ENCODE data around the gene STRIT1.

The STRIT1 gene

DNA sequence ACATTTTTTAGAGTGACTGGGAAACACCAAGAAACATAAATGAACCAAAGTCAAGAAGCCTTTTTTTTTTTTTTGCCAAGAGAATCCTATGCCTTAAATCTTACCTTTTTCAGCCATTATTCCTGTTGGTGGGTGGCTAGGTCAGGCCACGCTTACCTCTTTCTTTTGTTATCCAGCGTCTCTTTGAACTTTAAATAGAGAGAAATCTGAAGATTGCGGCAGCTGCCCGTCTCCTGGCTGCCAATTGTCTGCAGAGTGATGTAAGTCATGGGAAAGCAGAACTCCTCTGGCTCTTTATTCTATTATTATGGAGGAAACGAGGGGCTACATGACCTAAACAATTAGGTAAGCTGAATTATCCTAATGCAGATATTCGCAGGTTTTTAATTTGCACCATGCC is at the start of gene STRIT1:
STRIT1 (minus strand) TSS at position 168 of the 400 bp plus-strand sequence.
- no peak for DNase-seq (ENCODE audit: low spot score)

DNA sequence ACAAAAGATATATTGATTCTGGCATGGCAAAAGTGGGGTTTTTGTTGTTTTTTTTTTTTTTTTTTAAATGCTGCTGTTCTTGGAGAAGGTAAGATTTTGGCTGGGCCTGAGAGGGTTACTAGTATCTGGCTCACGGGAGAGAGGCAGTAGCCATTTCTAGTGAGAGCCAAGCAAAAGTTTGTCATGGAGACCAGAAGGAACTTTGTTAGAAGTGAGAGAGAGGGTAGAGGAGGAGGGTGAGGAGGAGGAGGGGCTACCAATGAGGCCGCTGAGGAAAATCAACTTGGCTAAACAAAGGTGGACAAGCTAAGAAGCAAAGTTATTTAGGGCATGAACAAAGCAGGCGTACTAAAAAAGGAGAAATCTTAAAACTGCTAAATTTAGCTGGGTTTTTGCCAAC is 48.9 kb upstream of the STRIT1 start:
- no peak for DNase-seq (ENCODE audit: low spot score)

DNA sequence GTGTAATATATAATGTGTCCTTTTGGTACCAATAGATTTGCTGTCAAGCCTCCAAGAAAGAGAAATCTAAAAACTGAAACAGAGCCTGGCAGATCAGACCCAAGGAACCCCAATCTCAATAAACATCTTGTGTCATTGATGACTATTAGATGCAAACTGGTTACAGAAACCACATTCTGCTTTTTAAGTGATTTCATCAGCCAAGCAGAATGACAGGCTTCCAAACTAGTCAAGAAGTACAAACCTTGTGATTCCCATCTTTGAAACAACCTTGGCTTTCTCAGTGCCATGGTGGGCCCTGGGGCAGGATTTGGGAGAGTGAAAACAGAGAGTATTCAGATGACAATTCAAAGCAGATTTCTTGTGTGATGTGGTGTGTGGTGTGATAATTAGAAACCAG is 45.6 kb upstream of the STRIT1 start:
- peak; percentile 13 for DNase-seq (ENCODE audit: low spot score)

DNA sequence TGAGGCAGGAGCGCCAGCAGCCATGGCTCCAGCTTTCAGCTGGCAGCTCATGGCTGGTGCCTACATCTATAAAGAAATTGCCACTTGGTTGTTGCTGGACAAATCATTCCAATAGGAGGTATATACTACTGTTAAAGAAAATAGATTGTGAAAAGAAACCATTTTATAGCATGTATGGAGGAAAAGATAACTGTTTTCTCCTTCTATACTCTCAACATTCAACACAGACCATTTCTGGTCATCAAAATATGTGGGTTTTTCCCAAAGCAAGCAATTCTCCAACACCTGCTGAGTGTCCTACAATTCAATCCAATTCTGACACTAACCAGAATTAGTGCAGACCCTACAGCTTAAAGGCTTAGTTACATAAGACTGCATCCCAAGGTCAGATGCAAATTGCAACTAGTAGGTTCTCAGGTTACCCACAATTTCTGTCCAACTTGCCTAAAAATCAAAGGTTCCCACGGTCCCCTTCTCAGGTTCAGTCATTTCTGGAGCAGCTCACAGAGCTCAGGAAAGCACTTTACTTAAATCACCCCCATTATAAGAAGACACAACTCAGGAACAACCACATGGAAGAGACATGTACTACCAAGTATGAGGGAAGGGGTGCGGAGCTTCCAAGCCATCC is 42.4 kb upstream of the STRIT1 start:
- DNase-seq (ENCODE audit: low spot score) = no peak

DNA sequence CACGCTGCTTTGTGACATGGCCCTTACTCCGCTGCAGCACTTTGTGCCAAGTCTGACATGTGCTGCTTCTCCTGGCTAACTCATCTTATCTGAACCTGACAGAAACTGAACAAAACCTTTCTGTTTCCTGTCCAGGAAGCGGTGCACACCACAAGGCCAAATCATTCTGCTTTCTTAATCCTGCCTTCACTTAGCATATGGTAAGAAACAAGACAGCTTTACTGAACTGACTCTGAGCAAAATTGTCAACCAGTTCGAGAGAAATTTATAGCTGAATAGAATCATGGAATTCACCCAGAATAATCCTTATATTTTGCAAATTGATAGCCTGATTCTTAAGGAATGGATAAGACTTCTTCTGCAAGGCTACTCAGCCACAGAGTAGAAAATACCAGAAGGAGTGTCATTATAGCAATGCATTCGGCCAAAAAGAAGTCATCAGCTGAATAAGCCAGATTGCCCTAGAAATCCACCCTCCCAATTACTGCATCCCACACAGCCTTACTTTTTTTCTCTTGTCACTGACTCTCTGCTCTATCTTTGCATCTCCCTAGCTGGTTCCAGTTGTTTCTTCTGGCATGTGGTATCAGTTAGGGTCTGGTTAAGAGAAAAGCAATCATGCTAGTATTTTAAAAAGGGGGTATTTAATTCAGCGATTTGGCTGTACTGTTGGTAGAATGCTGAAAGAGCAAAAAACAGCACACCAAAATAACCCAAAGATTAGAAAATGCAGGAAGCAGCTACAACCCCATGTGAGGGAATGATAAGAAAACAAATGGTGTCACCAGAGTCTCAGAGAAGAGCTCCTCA is 41.6 kb upstream of the STRIT1 start:
- DNase-seq (ENCODE audit: low spot score) = no peak

DNA sequence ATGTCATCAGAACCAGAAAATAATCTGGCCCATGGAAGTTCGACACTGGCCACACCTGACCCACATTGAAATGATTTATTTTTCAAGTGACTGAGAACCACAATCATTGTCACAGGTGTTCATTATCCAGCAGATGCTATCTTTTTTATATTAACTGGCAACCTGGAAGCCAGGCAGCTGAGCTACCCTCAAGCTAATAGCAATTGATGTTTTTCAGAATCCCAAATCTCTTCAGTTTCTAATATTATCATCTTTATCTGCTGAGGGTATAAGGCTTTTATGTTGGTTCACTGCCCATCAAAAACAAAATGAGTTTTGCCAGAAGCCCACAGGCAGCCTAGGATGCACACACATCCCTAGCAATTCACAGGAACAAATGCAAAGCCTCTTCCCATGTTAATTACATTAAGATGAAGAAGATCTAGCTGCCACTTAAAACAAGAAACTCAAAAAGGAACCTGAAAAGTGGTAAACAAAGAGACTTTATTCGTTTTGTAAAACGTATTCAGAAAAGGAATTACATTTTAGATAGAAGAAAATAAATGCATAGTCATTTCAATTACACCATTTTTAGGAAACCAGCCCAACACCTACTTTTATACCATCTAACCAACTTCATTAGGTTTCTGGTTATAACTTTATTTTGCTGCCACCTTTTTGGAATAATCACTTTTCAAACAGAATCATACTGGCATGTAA is 40.9 kb upstream of the STRIT1 start:
- no peak for DNase-seq (ENCODE audit: low spot score)

DNA sequence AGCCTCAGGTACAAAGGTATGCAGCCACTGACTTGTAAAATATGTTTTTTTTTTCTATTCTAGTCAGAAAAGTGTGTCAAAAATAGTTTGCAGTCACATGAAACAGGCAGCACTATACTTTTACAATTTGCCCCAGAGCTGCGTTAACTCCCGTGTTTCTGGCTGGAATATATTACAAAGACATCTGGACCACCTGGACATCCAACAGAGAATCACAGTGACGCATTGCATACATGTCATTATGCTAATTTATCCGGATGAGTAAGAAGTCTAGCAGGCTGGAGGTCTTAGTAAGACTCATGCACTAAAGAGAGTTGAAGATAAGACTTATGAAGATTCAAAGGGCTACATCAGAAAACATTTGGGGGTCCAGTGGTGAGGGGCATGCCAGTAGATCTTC is 39.2 kb upstream of the STRIT1 start:
- no peak for DNase-seq (ENCODE audit: low spot score)

DNA sequence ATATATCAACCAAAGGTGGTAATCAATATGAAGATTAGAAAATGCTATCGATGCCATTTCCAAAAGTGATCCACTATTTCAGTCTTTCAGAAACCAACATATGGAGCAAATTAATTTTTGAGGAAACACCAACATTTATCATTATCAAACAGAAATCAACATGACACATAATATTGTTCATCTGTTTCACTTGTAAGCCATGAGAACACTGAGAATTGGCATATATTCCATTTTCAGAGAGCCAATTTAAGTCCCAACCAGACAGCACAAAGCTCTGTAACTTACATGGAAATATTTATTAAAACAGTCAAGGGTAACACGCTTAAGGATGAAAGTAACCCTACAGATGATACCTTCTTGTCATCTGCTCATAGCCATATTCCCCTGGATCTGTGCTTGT is 37.6 kb upstream of the STRIT1 start:
- DNase-seq (ENCODE audit: low spot score) = no peak

DNA sequence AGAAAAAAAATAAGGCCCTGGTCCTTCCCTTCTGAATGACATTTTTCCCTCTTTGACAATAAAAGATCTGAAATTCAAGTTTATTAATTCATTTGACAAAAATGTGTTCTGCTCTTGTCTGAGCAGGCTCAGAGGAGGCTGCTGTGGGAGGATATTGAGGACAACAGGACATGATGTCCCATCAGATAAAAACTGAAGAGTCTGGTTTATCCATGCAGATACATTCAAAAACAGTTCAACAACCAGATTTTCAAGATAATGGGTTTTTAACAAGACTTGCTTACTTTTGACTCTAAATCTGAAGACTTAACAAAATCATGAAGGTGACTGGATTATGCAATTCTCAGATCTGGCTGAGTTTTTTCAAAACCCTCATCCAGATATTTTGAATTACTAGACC is 36.9 kb upstream of the STRIT1 start:
- no peak for DNase-seq (ENCODE audit: low spot score)

DNA sequence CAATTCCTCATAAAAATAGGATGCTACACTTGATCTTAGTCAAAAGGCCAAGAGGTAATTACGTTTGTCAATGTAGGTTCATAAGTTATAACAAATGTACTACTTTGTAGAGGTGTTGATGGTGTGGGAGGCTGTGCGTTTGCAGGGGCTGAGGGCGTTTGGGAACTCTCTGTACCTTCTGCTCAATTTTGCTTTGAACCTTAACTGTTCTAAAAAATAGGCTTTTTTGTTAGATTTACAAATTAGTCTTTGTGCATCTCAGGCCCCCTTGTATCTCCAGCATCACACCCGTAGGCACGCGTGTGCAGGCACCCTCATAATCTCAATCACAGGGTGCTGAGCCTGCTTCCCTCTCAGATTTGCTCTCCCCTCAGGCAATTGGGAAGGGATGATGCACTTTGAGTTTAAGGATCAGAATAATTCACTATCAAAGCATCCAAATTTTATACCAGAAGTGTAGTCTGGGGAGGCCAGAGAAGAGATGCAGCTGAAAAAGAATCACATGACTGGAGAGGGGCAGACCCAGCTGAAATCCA is 36.1 kb upstream of the STRIT1 start:
- DNase-seq (ENCODE audit: low spot score) = no peak

DNA sequence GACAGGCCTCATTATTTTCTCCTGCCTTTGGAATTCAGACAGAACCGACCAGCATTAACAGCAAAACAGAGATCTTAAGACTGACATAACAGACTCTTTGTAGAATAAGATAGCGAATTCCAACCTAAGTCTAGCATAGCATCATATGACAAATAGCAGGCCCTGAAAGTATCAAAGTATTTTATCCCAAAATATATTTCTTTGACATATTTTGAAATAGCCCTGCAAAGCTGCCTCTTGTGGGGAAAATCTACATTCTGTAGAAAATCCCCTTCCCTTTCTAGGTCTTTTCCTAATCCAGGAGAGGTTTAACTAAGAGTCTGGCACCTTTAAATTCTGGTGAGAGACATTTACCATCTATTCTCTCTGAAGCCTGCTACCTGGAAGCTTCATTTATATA is 34.4 kb upstream of the STRIT1 start:
- no peak for DNase-seq (ENCODE audit: low spot score)

DNA sequence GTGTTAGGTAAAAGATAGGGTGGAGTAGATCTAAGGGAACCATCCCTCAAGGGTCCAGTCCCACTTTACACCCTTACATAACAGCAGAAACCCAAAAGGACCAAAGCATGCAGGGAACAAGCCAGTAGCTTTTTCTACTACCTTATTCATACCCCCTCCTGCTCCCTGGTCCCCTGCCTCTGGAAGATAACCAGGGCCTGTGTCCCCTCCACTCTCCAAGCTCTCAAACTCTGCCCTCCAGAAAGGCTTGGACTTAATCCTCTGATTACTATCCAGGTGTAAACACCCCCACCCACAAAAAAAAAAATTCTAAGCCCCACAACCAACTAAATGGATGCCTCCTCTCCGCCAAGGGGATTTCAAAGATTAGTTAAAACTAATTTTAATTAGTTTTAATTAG is 33.9 kb upstream of the STRIT1 start:
- DNase-seq (ENCODE audit: low spot score) = no peak

DNA sequence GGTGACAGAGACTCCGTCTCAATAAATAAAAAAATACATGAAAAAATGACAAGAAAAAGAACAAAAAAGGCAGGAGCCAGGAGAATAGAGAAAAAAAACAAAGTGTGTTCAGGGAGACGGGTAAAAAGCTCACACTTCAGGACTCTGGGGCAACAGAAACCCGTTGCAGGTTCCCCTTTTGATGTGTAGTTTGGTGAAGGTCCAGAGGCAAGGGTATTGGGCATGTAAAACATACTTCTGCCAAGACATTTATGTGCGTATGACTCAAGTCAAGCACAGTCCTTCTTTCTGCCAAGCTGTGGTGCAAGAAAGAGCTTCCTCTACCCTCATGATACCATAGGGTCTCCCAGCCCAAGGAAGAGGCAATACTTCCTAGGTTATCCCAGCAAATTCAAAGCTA is 33.4 kb upstream of the STRIT1 start:
- no peak for DNase-seq (ENCODE audit: low spot score)

DNA sequence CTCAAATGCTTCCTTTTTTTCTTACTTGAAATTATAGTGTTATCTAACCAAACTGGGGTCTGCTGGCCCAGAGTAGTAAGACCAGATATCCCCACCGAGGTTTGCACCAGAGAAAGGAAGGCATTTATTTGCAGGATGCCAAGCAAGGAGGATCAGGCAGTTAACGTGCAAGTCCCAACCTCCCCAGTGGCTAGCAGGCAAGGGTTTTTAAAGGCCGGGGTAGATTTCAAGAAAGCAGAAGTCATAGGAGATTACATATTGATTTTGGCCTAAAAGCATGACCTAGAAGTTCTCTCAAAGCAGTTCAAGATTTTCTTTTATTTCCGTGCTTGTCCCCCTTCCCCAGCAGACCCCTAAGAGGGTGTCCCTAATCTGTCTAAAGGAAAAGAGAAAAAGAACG is 32.8 kb upstream of the STRIT1 start:
- no peak for DNase-seq (ENCODE audit: low spot score)

DNA sequence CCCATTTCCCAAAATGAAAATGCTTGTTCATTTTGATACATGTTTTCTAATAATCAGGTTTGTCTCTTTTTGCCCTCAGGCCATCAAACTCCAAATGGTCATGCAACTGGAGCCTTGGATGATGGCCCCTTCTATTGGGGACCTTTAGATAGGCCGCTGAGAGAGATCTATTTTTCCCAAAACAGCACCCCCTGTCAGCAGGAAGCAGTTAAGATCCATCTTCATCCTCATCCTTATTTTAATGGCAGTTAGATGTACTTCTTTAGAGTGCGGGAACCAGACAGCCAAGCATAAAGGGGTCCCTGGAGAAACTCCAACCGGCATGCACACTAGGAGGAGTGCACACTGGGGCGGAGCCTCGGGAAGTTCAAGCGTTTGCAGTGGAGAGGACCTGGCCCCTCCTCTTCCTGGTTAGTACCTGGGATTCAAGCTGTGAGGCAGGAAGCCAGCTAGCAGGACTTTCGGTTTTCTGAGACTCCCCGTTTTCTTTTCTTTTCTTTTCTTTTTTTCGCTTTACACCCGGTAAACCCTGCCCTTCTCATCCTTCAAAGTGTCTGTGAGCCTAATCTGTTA is 31.9 kb upstream of the STRIT1 start:
- no peak for DNase-seq (ENCODE audit: low spot score)

DNA sequence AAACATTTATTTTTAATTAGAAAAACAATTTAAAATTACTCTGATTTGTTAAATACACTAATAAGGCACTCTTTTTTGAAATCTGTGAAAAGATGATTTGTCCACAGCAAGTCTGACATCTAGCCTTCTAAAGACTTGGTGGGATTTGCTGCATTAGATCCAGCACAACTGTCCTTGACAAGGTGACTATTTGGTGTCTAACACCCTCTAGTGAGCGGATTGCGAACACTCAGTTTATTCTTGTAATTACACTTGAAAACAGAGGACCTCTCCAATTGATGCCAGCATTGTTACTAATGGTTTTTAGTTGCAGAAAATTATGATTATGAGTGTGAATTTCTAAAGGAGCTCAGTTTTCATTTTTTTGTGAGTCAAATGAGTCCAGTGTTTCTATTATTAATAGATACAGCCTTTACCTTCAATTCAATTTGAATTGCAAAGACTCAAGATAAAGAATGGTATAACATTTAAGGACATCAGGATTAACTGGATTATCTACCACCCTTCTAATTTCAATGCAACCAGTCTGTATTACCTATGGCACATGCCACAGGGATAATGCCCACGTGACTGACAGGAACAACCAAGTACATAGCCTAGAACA is 29.7 kb upstream of the STRIT1 start:
- peak; percentile 81 for DNase-seq (ENCODE audit: low spot score)

DNA sequence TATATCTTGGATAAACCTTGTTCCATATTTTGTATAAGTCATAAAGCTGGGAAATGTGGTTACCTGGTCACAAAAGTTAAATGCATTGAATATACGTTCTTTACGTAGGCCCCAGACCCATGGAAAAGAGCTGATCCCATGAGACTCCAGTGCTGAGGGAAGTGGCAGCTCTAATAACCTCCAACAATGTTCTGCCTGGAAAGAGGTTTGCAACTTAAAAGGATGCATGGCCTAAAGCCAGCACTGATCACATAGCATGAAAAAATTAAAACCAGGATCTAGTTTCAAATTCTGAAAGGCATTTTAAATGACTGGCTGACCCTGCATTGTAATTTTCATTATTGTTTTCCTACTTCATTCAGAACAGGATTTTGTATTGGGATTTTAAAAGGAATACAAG is 27.9 kb upstream of the STRIT1 start:
- DNase-seq (ENCODE audit: low spot score) = no peak

DNA sequence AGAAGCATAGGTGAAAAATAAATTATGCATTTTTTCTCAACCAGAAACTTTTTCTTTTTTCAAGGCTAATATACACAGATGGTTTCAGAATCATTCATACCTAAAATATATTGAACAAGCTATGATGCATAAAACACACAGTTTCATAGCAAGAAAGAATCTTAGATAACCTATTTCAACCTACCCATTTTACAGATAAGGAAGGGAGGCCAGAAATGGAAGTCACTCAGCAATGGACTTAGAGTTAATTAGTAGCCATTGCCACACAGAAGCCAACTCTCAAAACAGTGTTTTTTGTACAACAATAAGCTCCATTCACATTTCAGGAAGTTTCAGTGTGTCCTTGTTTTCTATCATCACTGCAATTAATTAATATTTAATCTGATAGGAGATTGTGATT is 27.5 kb upstream of the STRIT1 start:
- DNase-seq (ENCODE audit: low spot score) = no peak

DNA sequence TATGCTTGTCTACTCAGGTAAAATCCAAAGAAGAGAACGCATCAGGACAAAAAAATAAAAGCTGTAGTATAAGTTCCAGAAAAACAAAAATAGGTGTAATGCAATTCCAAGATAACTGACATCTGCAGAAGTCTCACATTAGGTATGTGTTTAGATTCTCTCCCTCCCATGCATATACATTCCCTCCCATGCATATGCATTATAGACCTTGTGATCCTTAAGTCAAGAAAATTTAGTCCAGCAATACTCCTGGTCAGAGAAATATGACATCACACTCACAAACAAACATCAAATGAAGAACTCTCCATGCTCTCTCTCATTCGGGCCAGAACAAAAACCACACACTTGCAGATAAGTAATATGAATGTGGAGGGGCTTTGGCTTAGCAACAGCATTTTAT is 25.3 kb upstream of the STRIT1 start:
- DNase-seq (ENCODE audit: low spot score) = no peak

DNA sequence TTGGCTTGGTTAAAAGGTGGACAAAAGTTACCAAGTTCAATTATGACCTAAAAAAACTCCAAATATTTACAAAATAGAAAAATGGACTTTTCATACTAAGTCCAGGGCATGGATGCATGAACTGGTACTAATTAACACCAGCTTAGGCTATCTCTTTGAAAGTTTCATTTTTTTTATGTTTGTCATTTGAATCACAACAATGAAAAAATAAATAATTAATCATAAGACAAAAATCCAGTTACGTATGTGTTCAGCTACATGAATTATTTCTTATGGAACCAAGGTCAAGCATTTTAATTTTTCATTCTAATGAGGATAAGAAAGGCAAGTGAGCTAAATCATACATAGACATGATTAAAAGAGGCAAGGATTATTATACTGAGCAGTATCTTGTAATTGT is 23.7 kb upstream of the STRIT1 start:
- DNase-seq (ENCODE audit: low spot score) = peak; percentile 5

DNA sequence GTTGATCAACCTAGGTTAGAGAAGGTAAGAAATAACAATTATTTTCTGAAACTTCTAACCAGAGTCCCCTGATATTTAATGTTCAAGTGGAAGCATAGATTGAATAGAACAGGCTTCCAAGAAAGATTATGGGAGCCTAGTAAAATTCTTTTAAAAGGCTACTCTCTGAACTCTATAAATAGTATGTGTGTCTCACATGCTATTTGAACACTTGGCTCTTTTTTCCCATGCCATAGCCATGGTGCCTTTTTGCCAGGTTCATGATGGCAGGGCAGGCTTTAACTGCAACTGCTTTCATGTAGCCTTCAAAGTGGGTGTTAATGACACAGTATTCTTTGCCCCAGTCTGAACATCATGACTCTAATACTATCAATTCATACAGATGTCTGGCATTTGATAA is 22.9 kb upstream of the STRIT1 start:
- no peak for DNase-seq (ENCODE audit: low spot score)

DNA sequence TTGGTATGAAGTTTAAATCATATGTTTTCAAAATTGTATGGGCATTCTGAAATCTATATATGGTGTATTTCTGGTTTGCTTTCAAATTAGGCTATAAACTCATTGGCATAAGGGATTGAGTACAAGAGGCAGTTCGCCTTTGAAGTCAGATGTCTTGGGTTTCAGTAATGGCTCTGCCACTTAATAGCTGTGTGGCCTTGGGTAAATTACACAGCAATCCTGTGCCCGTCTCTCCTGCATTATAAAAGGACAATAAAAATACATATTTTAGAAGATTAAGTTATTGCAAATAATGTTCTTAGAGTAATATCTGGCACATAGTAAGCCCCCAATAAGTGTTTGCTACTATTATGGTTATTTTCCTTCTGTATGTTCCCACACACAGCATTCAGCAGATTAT is 20.4 kb upstream of the STRIT1 start:
- no peak for DNase-seq (ENCODE audit: low spot score)
